ENCODE data around the gene MACIR.

The MACIR gene

GRCh38 chr5:103289024-103289423, 30.5 kb downstream of the MACIR start:
- no peak for DNase-seq (ENCODE audit: low spot score)
- Mint-ChIP-seq H3K4me3 (no peak overlapping the region), H3K27me3 (ENCODE audit: low read depth) (no peaks in the 10 kb centered on the region), H3K9me3 (no peaks in the 10 kb centered on the region), H3K4me1 (ENCODE audit: low read depth) (no peaks in the 10 kb centered on the region), H3K36me3 (ENCODE audit: low read depth) (no peaks in the 10 kb centered on the region), H3K27ac (no peak overlapping the region)

GRCh38 chr5:103290846-103291245, 32.3 kb downstream of the MACIR start:
- Mint-ChIP-seq H3K4me1 (ENCODE audit: low read depth) (no peaks in the 10 kb centered on the region), H3K9me3 (no peaks in the 10 kb centered on the region)

GRCh38 chr5:103291606-103292005, 33.0 kb downstream of the MACIR start:
- H3K4me1 Mint-ChIP-seq (ENCODE audit: low read depth), result no peaks in the 10 kb centered on the region
- no peaks in the 10 kb centered on the region for H3K27me3 Mint-ChIP-seq (ENCODE audit: low read depth)
- H3K27ac Mint-ChIP-seq, result no peak overlapping the region
- no peaks in the 10 kb centered on the region for H3K36me3 Mint-ChIP-seq (ENCODE audit: low read depth)
- no peak for DNase-seq (ENCODE audit: low spot score)
- H3K4me3 Mint-ChIP-seq, result no peak overlapping the region
- H3K9me3 Mint-ChIP-seq, result no peaks in the 10 kb centered on the region

More at GRCh38 chr5:103290846-103291245, 32.3 kb downstream of the MACIR start:
- Mint-ChIP-seq H3K4me3 (no peak overlapping the region), H3K36me3 (ENCODE audit: low read depth) (no peaks in the 10 kb centered on the region), H3K27ac (no peak overlapping the region), H3K27me3 (ENCODE audit: low read depth) (no peaks in the 10 kb centered on the region)
- DNase-seq (ENCODE audit: low spot score), result no peak

- Mint-ChIP-seq H3K9me3 (no peaks in the 10 kb centered on the region), H3K36me3 (ENCODE audit: low read depth) (no peaks in the 10 kb centered on the region), H3K4me3 (no peak overlapping the region), H3K27ac (no peak overlapping the region), H3K27me3 (ENCODE audit: low read depth) (no peaks in the 10 kb centered on the region), H3K4me1 (ENCODE audit: low read depth) (no peaks in the 10 kb centered on the region)
- DNase-seq (ENCODE audit: low spot score), result no peak
Observed at GRCh38 chr5:103293099-103293498, 34.5 kb downstream of the MACIR start.

- Mint-ChIP-seq H3K9me3 (no peaks in the 10 kb centered on the region), H3K27ac (no peak overlapping the region), H3K4me3 (no peak overlapping the region), H3K27me3 (ENCODE audit: low read depth) (peaks cover 4% of the 10 kb centered on the region), H3K4me1 (ENCODE audit: low read depth) (no peaks in the 10 kb centered on the region), H3K36me3 (ENCODE audit: low read depth) (no peaks in the 10 kb centered on the region)
- no peak for DNase-seq (ENCODE audit: low spot score)
Observed at GRCh38 chr5:103293719-103294118, 35.2 kb downstream of the MACIR start.

GRCh38 chr5:103294906-103295305, 36.3 kb downstream of the MACIR start:
- Mint-ChIP-seq H3K27ac (no peak overlapping the region), H3K4me3 (no peak overlapping the region), H3K9me3 (no peaks in the 10 kb centered on the region), H3K4me1 (ENCODE audit: low read depth) (no peaks in the 10 kb centered on the region), H3K27me3 (ENCODE audit: low read depth) (peaks cover 7% of the 10 kb centered on the region), H3K36me3 (ENCODE audit: low read depth) (no peaks in the 10 kb centered on the region)
- no peak for DNase-seq (ENCODE audit: low spot score)

- H3K36me3 Mint-ChIP-seq (ENCODE audit: low read depth), result no peaks in the 10 kb centered on the region
- no peak for DNase-seq (ENCODE audit: low spot score)
- no peaks in the 10 kb centered on the region for H3K9me3 Mint-ChIP-seq
- peaks cover 10% of the 10 kb centered on the region for H3K27me3 Mint-ChIP-seq (ENCODE audit: low read depth)
- H3K4me3 Mint-ChIP-seq, result no peak overlapping the region
- no peak overlapping the region for H3K27ac Mint-ChIP-seq
- H3K4me1 Mint-ChIP-seq (ENCODE audit: low read depth), result no peaks in the 10 kb centered on the region
Observed at GRCh38 chr5:103295424-103295823, 36.9 kb downstream of the MACIR start.

GRCh38 chr5:103295871-103296270, 37.3 kb downstream of the MACIR start:
- H3K27me3 Mint-ChIP-seq (ENCODE audit: low read depth), result peaks cover 10% of the 10 kb centered on the region
- no peaks in the 10 kb centered on the region for H3K4me1 Mint-ChIP-seq (ENCODE audit: low read depth)
- H3K27ac Mint-ChIP-seq, result no peak overlapping the region
- DNase-seq (ENCODE audit: low spot score), result no peak
- no peaks in the 10 kb centered on the region for H3K9me3 Mint-ChIP-seq
- no peaks in the 10 kb centered on the region for H3K36me3 Mint-ChIP-seq (ENCODE audit: low read depth)
- H3K4me3 Mint-ChIP-seq, result no peak overlapping the region

GRCh38 chr5:103298117-103298516, 39.6 kb downstream of the MACIR start:
- Mint-ChIP-seq H3K9me3 (no peaks in the 10 kb centered on the region), H3K4me1 (ENCODE audit: low read depth) (no peaks in the 10 kb centered on the region), H3K36me3 (ENCODE audit: low read depth) (no peaks in the 10 kb centered on the region), H3K27ac (no peak overlapping the region), H3K27me3 (ENCODE audit: low read depth) (peaks cover 10% of the 10 kb centered on the region), H3K4me3 (no peak overlapping the region)
- no peak for DNase-seq (ENCODE audit: low spot score)

- no peaks in the 10 kb centered on the region for H3K4me1 Mint-ChIP-seq (ENCODE audit: low read depth)
- H3K27me3 Mint-ChIP-seq (ENCODE audit: low read depth), result peaks cover 10% of the 10 kb centered on the region
- H3K36me3 Mint-ChIP-seq (ENCODE audit: low read depth), result no peaks in the 10 kb centered on the region
- H3K27ac Mint-ChIP-seq, result no peak overlapping the region
- H3K9me3 Mint-ChIP-seq, result no peaks in the 10 kb centered on the region
- H3K4me3 Mint-ChIP-seq, result no peak overlapping the region
- DNase-seq (ENCODE audit: low spot score), result no peak
Observed at GRCh38 chr5:103298607-103299188, 40.1 kb downstream of the MACIR start.

GRCh38 chr5:103305809-103306208, 47.2 kb downstream of the MACIR start:
- peaks cover 1% of the 10 kb centered on the region for H3K4me1 Mint-ChIP-seq (ENCODE audit: low read depth)
- peaks cover 4% of the 10 kb centered on the region for H3K27me3 Mint-ChIP-seq (ENCODE audit: low read depth)
- no peak for DNase-seq (ENCODE audit: low spot score)
- H3K9me3 Mint-ChIP-seq, result no peaks in the 10 kb centered on the region
- no peaks in the 10 kb centered on the region for H3K36me3 Mint-ChIP-seq (ENCODE audit: low read depth)
- H3K4me3 Mint-ChIP-seq, result no peak overlapping the region
- no peak overlapping the region for H3K27ac Mint-ChIP-seq

GRCh38 chr5:103307470-103307869, 48.9 kb downstream of the MACIR start:
- Mint-ChIP-seq H3K4me1 (ENCODE audit: low read depth) (peaks cover 1% of the 10 kb centered on the region), H3K9me3 (no peaks in the 10 kb centered on the region), H3K36me3 (ENCODE audit: low read depth) (no peaks in the 10 kb centered on the region), H3K4me3 (no peak overlapping the region), H3K27ac (no peak overlapping the region), H3K27me3 (ENCODE audit: low read depth) (peaks cover 9% of the 10 kb centered on the region)
- no peak for DNase-seq (ENCODE audit: low spot score)

GRCh38 chr5:103308774-103309173, 50.2 kb downstream of the MACIR start:
- no peak for DNase-seq (ENCODE audit: low spot score)
- no peaks in the 10 kb centered on the region for H3K36me3 Mint-ChIP-seq (ENCODE audit: low read depth)
- H3K27me3 Mint-ChIP-seq (ENCODE audit: low read depth), result peaks cover 9% of the 10 kb centered on the region
- no peak overlapping the region for H3K4me3 Mint-ChIP-seq
- no peak overlapping the region for H3K27ac Mint-ChIP-seq
- H3K4me1 Mint-ChIP-seq (ENCODE audit: low read depth), result peaks cover 1% of the 10 kb centered on the region
- no peaks in the 10 kb centered on the region for H3K9me3 Mint-ChIP-seq

GRCh38 chr5:103313056-103313455, 54.5 kb downstream of the MACIR start:
- Mint-ChIP-seq H3K9me3 (no peaks in the 10 kb centered on the region), H3K27me3 (ENCODE audit: low read depth) (peaks cover 18% of the 10 kb centered on the region), H3K4me1 (ENCODE audit: low read depth) (peaks cover 1% of the 10 kb centered on the region), H3K36me3 (ENCODE audit: low read depth) (no peaks in the 10 kb centered on the region), H3K4me3 (no peak overlapping the region), H3K27ac (no peak overlapping the region)
- DNase-seq (ENCODE audit: low spot score), result no peak

- no peak for DNase-seq (ENCODE audit: low spot score)
- no peaks in the 10 kb centered on the region for H3K4me1 Mint-ChIP-seq (ENCODE audit: low read depth)
- H3K27me3 Mint-ChIP-seq (ENCODE audit: low read depth), result peaks cover 16% of the 10 kb centered on the region
- H3K9me3 Mint-ChIP-seq, result no peaks in the 10 kb centered on the region
- no peak overlapping the region for H3K27ac Mint-ChIP-seq
- H3K4me3 Mint-ChIP-seq, result no peak overlapping the region
- H3K36me3 Mint-ChIP-seq (ENCODE audit: low read depth), result no peaks in the 10 kb centered on the region
Observed at GRCh38 chr5:103315455-103315854, 56.9 kb downstream of the MACIR start.
